GM23338 (cell line): ENCODE data around the gene SETSIP. TPM values are rescaled to one million over a fixed set of nuclear protein-coding genes. Genes with fewer than 3 reads are reported as not detected.
"Not testable (repeated sequence)": the region's sequence is repeated elsewhere in the genome, so short reads cannot be mapped to it uniquely, and the experiment has no call there.

Source experiments
- ATAC-seq: fragments of 200-7000 bp; cut with Tn5 transposase; 3 replicates; pipeline ENCODE4 v1.9.1; 2020
- DNase-seq: peaks from one replicate; pipeline ENCODE4 v3.0.0-alpha.2; 2015; ENCODE audit warnings: low spot score
- H2AFZ ChIP-seq: fragments of 200-600 bp; sonication (generic); 2 replicates; pipeline ENCODE4 v1.8.0; 2016; ENCODE audit warnings: antibody characterized with exemption, mild to moderate bottlenecking, moderate library complexity
- H3F3A ChIP-seq: fragments of 200-600 bp; sonication (generic); replicated peaks from 2 replicates; pipeline ENCODE4 v1.8.0; 2017; ENCODE audit warnings: antibody characterized with exemption, mixed run types, low read depth
- H3K27ac ChIP-seq: fragments of 200-600 bp; sonication (generic); 2 replicates; pipeline ENCODE4 v1.6.1; 2016; ENCODE audit warnings: low read depth
- H3K27me3 ChIP-seq: fragments of 200-600 bp; sonication (generic); 2 replicates; pipeline ENCODE4 v1.8.0; 2016; ENCODE audit warnings: mild to moderate bottlenecking, mixed run types, moderate library complexity; ENCODE audit not compliant: insufficient read depth
- H3K36me3 ChIP-seq: fragments of 200-600 bp; sonication (generic); 2 replicates; pipeline ENCODE4 v1.8.0; 2016; ENCODE audit warnings: mild to moderate bottlenecking; ENCODE audit not compliant: insufficient read depth
- H3K4me1 ChIP-seq: fragments of 200-600 bp; sonication (generic); 2 replicates; pipeline ENCODE4 v1.8.0; 2016; ENCODE audit warnings: mild to moderate bottlenecking, moderate library complexity; ENCODE audit not compliant: insufficient read depth
- H3K4me2 ChIP-seq: fragments of 200-600 bp; sonication (generic); 2 replicates; pipeline ENCODE4 v1.7.1; 2017; ENCODE audit warnings: mixed run types
- H3K4me3 ChIP-seq: fragments of 200-600 bp; sonication (generic); 2 replicates; pipeline ENCODE4 v1.6.1; 2016; ENCODE audit warnings: mixed run types
- H3K79me2 ChIP-seq: fragments of 200-600 bp; sonication (generic); replicated peaks from 2 replicates; pipeline ENCODE4 v1.8.0; 2017; ENCODE audit warnings: mild to moderate bottlenecking; ENCODE audit not compliant: insufficient read depth
- H3K9me2 ChIP-seq: fragments of 200-600 bp; sonication (generic); 2 replicates; pipeline ENCODE4 v1.8.0; 2017; ENCODE audit not compliant: insufficient read depth
- H4K20me1 ChIP-seq: fragments of 200-600 bp; sonication (generic); replicated peaks from 2 replicates; pipeline ENCODE4 v1.8.0; 2017; ENCODE audit warnings: mild to moderate bottlenecking; ENCODE audit not compliant: insufficient read depth
- H3K27ac Mint-ChIP-seq: 2 replicates; pipeline ENCODE4 v1.8.0; 2020; ENCODE audit warnings: inconsistent platforms, mild to moderate bottlenecking, moderate library complexity, mixed read lengths
- H3K27me3 Mint-ChIP-seq: 3 replicates; pipeline ENCODE4 v1.8.0; 2022; ENCODE audit warnings: low read depth, mild to moderate bottlenecking, moderate library complexity, mixed read lengths, inconsistent platforms; ENCODE audit not compliant: insufficient read depth, poor library complexity
- H3K36me3 Mint-ChIP-seq: 3 replicates; pipeline ENCODE4 v1.8.0; 2021; ENCODE audit warnings: low read depth, mild to moderate bottlenecking, inconsistent platforms, moderate library complexity, mixed read lengths
- H3K4me1 Mint-ChIP-seq: 3 replicates; pipeline ENCODE4 v1.8.0; 2020; ENCODE audit warnings: mild to moderate bottlenecking, inconsistent platforms, mixed read lengths
- H3K4me3 Mint-ChIP-seq: 3 replicates; pipeline ENCODE4 v1.8.0; 2021; ENCODE audit warnings: moderate library complexity, mild to moderate bottlenecking, inconsistent platforms, mixed read lengths
- H3K9me3 Mint-ChIP-seq: 3 replicates; pipeline ENCODE4 v1.8.0; 2020; ENCODE audit warnings: moderate library complexity, mild to moderate bottlenecking, inconsistent platforms, mixed read lengths
- EZH2 ChIP-seq: fragments of 200-600 bp; sonication (generic); IDR thresholded peaks from one replicate; pipeline ENCODE4 v1.8.0; 2017; ENCODE audit warnings: antibody characterized with exemption, mild to moderate bottlenecking, low read depth; ENCODE audit not compliant: unreplicated experiment
- NANOG ChIP-seq: IDR thresholded peaks from 2 replicates; pipeline ENCODE4 v1.6.1; 2016; ENCODE audit warnings: antibody characterized with exemption, borderline replicate concordance
- POLR2AphosphoS5 ChIP-seq: IDR thresholded peaks from 2 replicates; pipeline ENCODE4 v1.6.1; 2016; ENCODE audit warnings: antibody characterized with exemption, low read depth
- ZNF462 ChIP-seq: fragments of 250-450 bp; sonication (Bioruptor Pico); IDR thresholded peaks from 2 replicates; pipeline ENCODE4 v1.5.0; 2020; ENCODE audit warnings: mild to moderate bottlenecking, moderate library complexity
- polyA plus RNA-seq: library from polyadenylated mRNA; unstranded; fragments of >200 nt; fragmentation: Nextera tagmentation; extraction: Ambion mirVana; gene quantifications from 2 replicates; pipeline ENCODE4 v1.2.1, GENCODE V29; 2016
- total RNA-seq: library from RNA; depleted of rRNA; stranded (reverse); fragments of >200 nt; shearing (Covaris generic); gene quantifications from 2 replicates; pipeline ENCODE4 v1.2.3, GENCODE V29; 2014; rRNA removed

SETSIP gene
- total and polyA plus RNA-seq, 2 experiments from 2014 or later: 0.92 to 0.94 TPM

DNA sequence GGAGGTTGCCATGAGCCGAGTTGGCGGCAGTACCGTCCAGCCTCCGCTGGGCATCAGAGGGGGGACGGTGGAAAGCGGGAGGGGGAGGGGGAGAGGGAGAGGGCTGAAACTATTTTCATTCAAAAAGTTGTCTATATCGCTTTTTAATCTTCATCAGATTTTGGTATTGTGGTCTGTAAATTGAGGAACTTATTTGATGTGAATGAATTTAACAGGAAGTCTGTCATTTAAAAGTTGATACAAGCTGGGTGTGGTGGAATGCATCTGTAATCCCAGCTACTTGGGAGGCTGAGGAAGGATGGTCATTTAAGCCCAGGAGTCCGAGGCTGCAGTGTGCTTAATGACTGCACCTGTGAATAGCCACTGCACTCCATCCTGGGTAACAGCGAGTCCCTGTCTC, 48.4 kb downstream of the SETSIP start:
- Histone ChIP-seq H4K20me1 (no peaks in the 10 kb centered on the region), H3K9me2 (no peaks in the 10 kb centered on the region), H3F3A (no peaks in the 10 kb centered on the region), H3K4me1 (peaks cover 14% of the 10 kb centered on the region), H2AFZ (no peak overlapping the region), H3K36me3 (no peaks in the 10 kb centered on the region), H3K79me2 (no peaks in the 10 kb centered on the region), H3K27me3 (peaks cover 18% of the 10 kb centered on the region), H3K4me3 (no peak overlapping the region), H3K4me2 (no peak overlapping the region), H3K27ac (no peak overlapping the region)
- Mint-ChIP-seq H3K4me1 (peaks cover 11% of the 10 kb centered on the region), H3K4me3 (no peak overlapping the region), H3K27ac (no peak overlapping the region), H3K27me3 (peaks cover 16% of the 10 kb centered on the region), H3K9me3 (peaks cover 17% of the 10 kb centered on the region), H3K36me3 (peaks cover 13% of the 10 kb centered on the region; the same call in 2 of the 3 replicates)
- DNase-seq (no peak), ATAC-seq (no peak)
- TF ChIP-seq POLR2AphosphoS5 (no peak), EZH2 (no peak), ZNF462 (CRISPR knock-in tag) (no peak), NANOG (no peak)

- not testable (repeated sequence) for H3K9me2 ChIP-seq, H2AFZ ChIP-seq, H3K27ac ChIP-seq, H3K4me3 Mint-ChIP-seq, H3F3A ChIP-seq, H3K27ac Mint-ChIP-seq, H3K4me3 ChIP-seq, ATAC-seq, H3K36me3 ChIP-seq, H3K79me2 ChIP-seq, H4K20me1 ChIP-seq, H3K4me2 ChIP-seq, DNase-seq
- Mint-ChIP-seq H3K27me3 (peaks cover 16% of the 10 kb centered on the region), H3K36me3 (peaks cover 13% of the 10 kb centered on the region; the same call in 2 of the 3 replicates), H3K9me3 (peaks cover 17% of the 10 kb centered on the region), H3K4me1 (peaks cover 11% of the 10 kb centered on the region)
- peaks cover 18% of the 10 kb centered on the region for H3K27me3 ChIP-seq
- H3K4me1 ChIP-seq: peaks cover 12% of the 10 kb centered on the region
Measured at GRCh38 chr1:92026042-92026441, 49.2 kb downstream of the SETSIP start.

Other genes starting within 250 kb of the SETSIP start
- 2.1 and 2.9 TPM in 2 replicates for gene TGFBR3, start 189.3 kb downstream of the SETSIP start, total RNA-seq
- gene TGFBR3, start 189.3 kb downstream of the SETSIP start, polyA plus RNA-seq: 1.2 and 1.7 TPM in 2 replicates
- 0.19 and 0.80 TPM in 2 replicates for gene BRDT, start 126.0 kb downstream of the SETSIP start, total RNA-seq
- gene BRDT, start 126.0 kb downstream of the SETSIP start, polyA plus RNA-seq: 0.12 and 0.58 TPM in 2 replicates
- 1.1 TPM in 1 of 2 replicates, not detected in the other for gene EPHX4, start 45.4 kb downstream of the SETSIP start, total RNA-seq
- gene EPHX4, start 45.4 kb downstream of the SETSIP start, polyA plus RNA-seq: 1.1 and 1.3 TPM in 2 replicates
- 2.3 and 4.1 TPM in 2 replicates for gene BTBD8, start 4.9 kb upstream of the SETSIP start, total RNA-seq
- gene BTBD8, start 4.9 kb upstream of the SETSIP start, polyA plus RNA-seq: 2.9 and 3.0 TPM in 2 replicates
- gene C1orf146, start 142.5 kb upstream of the SETSIP start, total RNA-seq: not detected in 2 replicates
- not detected in 2 replicates for gene C1orf146, start 142.5 kb upstream of the SETSIP start, polyA plus RNA-seq
- 30.3 and 36.8 TPM in 2 replicates for gene GLMN, start 223.6 kb upstream of the SETSIP start, total RNA-seq
- gene GLMN, start 223.6 kb upstream of the SETSIP start, polyA plus RNA-seq: 39.9 and 49.9 TPM in 2 replicates
- 17.7 and 30.4 TPM in 2 replicates for gene RPAP2, start 223.6 kb upstream of the SETSIP start, total RNA-seq
- gene RPAP2, start 223.6 kb upstream of the SETSIP start, polyA plus RNA-seq: 19.8 and 26.6 TPM in 2 replicates